HG03280 (cell line): ENCODE results near the gene KCNE2.
A peak's percentile ranks its signal among the peaks of the same experiment; 100 is the strongest.
"Not testable (repeated sequence)": the region's sequence is repeated elsewhere in the genome, so short reads cannot be mapped to it uniquely, and the experiment has no call there.

ENCODE experiments used
- ATAC-seq: cut with Tn5 transposase; IDR thresholded peaks from one replicate; pipeline ENCODE4 v1.9.1; 2021; ENCODE audit warnings: mild to moderate bottlenecking, moderate library complexity; ENCODE audit not compliant: unreplicated experiment

The KCNE2 gene

DNA sequence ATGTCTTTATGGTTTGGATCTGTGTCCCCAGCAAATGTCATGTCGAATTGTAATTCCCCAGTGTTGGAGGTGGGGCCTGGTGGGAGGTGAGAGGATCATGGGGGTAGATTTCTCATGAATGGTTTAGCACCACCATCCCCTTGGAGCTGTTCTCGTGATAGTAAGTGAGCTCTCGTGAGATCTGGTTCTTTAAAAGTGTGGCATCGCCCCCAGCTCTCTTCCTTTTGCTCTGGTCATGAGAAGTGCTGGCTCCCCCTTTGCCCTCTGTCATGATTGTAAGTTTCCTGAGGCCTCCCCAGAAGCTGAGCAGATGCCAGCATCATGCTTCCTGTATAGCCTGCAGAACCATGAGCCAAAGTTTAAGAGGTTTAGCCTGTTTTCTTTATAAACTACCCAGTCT, 11.2 kb upstream of the KCNE2 start:
- ATAC-seq = no peak

DNA sequence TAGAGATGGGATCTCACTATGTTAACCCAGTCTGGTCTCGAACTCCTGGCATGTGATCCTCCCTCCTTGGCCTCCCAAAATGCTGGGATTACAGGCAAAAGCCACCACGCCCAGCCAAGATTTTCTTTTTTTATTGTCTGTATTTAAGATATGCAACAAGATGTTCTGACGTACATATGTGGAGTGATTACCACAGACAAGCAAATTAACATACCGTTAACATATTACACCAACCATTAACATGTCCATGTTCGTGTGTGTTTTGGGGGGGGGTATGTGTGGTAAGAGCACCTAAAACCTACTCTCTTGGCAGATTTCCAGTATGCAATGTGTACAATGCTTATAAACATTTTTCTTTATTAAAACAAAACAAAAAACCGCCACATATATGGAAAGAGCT, 10.6 kb upstream of the KCNE2 start:
- ATAC-seq = no peak

DNA sequence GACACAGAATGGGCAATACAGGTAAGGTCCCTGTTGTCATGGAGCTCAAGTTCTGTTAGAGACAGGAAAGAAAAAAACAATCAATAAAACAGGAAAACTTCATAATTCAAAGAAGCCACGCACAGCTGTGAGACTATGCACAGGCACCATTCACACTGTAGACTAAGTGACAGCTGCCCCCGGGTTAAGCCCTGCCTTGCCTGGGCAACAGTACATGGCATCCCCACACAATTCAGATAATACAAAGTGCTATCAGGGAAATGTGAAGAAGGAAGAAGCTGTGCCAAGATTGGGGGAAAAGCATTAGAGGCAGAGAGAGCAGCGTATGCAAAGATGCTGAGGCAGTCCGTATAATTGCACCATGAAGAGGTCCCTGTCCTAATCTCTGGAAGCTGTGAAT, 9.0 kb upstream of the KCNE2 start:
- ATAC-seq = no peak

DNA sequence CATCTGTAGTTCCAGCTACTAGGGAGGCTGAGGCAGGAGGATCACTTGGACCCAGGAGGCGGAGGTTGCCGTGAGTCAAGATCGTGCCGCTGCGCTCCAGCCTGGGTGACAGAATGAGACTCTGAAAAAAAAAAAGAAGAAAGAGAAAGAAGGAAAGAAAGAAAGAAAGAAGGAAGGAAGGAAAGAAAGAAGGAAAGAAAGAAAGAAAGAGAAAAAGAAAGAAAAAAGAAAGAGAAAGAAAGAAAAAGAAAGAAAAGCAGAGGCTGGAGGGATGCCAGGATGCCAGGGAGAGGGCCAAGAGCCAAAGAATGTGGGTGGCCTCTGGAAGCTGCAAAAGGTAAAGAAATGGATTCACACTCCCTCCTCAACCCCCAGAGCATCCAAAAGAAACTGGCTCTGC, 8.2 kb upstream of the KCNE2 start:
- ATAC-seq = no peak

DNA sequence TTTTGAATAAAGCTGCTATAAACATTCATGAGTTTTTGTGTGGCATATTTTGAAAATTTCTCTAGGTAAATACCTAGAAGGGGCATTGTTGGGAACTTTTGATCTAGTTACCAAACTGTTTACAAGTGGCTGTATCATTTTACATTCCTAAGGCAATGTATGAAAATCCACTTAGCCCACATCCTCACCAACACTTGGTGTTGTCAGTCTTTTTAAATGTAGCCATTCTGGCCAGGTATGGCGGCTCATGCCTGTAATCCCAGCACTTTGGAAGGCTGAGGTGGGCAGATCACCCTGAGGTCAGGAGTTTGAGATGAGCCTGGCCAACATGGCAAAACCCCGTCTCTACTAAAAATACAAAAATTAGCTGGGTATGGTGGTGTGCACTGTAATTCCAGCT, 5.9 kb upstream of the KCNE2 start:
- ATAC-seq = no peak

DNA sequence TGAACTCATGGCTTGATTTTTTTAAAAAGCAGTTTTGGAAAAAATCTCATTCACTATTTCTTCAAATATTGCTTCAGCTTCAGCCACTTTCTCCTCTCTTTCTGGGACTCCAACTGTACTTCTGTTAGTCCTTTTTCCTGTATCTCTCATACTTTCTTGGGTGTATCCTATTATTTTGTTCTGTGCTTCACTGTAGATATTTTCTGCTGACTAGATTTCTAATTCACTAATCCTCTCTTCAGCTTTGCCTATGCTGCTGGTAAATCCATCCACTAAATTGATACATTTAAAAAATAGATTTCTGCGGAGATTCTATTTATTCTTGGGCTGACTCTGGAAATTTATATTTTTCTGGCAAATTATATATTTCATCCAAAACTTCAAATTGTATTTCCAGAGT, 4.9 kb upstream of the KCNE2 start:
- ATAC-seq = no peak

DNA sequence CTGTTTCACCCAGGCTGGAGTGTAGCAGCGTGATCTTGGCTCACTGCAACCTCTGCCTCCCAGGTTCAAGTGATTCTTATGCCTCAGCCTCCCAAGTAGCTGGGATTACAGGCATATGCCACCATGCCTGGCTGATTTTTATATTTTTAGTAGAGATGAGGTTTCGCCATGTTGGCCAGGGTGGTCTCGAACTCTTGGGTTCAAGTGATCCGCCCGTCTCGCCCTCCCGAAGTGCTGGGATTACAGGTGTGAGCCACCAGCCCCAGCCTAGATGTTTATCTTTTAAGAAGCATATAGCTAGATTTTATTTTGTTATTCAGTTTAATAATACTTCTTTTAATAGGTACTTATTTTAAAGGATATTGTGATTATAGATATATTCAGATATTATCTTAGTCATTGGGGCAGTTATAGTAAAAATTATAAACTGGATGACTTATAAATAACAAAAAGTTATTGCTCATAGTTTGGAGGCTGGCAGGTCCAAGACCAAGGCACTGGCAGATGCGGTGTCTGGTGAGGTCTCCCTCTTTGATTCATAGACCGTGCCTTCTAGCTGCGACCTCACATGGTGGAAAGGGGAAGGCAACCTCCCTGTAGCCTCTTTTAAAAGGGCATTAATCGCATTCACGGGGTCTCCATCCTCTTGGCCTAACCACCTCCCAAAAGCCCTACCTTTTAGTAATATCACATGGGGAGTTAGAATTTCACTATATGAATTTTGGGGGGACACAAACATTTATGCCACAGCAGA, 3.1 kb upstream of the KCNE2 start:
- no peak for ATAC-seq

DNA sequence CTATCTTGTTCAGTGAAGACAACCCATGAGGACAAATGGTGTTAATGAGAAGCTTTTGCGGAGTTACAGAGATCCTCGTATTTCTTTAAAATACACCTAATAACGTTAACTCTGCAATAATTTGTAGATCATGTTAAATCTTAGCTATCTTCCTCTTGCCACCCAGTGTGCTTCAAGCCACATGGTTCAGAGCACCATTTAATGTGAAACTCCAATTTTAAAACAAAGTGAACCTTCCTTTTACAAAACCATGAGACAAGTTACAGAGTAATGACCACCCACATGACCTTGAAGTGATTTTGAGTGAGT, 1.7 kb upstream of the KCNE2 start:
- no peak for ATAC-seq

DNA sequence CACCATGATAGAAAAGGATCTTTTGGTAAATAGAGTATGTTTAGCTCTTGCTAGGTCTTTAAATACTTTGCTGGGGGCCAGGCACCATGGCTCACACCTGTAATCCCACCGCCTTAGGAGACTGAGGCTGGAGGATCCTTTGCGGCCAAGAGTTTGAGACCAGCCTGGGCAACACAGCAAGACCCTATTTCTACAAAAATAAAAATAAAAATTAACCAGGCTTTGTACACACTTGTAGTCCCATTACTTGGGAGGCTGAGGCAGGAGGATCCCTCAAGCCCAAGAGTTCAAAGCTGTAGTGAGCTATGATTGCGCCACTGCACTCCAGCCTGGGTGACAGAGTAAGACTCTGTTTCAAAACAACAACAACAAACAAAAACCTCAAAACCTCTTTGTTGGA, 1.1 kb upstream of the KCNE2 start:
- no peak for ATAC-seq

DNA sequence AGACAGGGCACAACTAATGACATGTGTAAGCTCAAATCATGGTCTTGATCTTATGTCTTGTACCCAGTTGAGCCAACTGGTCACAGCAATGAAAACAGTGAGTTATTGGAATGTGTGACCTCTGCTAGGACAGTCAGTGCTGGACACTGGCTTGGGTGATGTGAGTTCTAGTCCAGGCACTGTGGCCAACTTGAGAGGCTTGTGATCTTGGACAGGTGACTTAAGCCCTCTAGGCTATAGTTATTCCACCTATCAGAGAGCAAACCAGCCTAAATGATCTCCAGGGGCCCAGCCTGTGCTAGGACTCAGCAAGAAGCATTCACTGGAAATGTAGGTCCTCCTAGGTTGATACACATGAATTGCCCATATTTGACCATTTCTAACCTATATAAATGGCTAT, 1.1 kb downstream of the KCNE2 start:
- no peak for ATAC-seq

DNA sequence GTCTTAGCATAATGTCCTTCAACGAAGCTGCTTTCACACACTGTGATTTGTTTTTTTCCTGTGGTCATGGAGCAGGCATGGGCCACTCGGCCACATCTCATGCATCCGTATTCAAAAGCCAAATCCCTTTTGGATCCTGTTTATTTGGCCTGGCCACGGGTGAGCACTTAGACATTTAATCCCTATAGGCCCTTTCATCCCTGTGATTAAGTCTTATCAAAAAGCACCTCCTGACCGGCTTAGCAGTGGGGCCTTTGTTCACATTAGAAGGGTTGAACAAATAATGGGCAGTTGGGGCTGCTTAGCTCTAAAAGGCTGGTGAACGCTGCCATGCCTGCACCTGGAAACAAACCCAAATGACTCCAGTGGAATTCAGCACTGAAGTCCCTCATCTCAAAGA, 2.0 kb downstream of the KCNE2 start:
- ATAC-seq = no peak

DNA sequence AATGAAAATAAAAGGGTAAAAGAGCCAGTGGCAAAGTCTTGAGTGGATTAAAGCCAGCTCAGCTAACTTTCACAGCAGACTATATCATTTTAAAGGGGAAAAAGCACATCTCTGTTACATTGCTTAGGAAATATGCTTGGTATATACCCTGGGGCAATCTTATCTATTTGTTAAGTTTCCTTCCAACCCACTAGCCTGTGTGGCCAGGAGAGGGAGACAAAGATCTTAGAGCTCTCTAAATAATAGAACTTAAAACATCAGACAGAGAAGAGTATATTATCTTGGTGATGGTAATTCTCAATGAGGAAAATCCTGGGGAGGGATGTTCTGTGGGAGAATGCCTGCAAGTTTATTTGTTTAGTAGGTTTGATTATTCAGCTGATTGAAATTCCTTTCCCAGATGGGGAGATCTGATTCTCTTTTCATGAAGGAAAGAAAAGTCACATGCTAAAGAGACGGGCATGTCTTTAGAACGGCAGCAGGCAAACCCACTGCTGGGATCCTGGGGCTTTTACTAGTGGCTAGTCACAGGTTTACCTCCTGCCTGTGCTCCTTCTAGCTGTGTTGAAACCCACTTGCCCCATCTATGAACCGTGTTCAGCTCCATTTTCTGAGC, 3.6 kb downstream of the KCNE2 start:
- no peak for ATAC-seq

DNA sequence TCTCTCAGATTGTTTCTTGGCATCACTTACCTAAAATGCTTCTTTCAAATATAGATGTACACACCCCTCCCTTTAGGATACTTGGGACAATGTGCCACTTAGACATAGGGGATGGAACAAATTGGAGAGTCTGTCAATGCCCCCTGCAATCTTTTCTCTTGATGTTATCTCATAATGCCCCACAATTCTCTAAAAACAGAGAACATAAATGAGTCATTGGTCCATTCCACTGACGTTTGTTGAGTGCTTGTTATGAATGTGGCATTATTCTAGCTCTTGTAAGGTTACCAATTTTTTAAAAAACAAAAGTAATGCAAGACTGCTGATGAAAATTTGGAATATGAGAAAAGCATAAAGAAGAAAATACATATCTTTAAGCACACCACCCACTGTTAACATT, 5.9 kb downstream of the KCNE2 start:
- ATAC-seq = no peak

DNA sequence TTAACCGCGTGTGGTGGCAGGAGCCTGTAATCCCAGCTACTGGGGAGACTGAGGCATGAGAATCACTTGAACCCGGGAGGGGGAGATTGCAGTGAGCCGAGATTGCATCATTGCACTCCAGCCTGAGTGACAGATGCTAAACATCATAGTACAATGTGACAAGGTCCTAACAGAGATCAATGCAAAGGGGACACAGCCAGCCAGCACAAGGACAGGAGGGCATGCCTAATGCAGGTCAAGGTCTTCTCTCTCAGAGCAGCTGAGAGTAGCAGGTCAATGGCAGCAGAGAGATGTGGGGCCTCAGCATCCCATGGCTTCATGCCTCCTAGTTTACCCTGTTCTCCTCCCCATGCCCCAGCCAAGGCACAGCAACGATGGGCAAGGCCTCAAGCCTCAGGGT, 8.5 kb downstream of the KCNE2 start:
- ATAC-seq = no peak

DNA sequence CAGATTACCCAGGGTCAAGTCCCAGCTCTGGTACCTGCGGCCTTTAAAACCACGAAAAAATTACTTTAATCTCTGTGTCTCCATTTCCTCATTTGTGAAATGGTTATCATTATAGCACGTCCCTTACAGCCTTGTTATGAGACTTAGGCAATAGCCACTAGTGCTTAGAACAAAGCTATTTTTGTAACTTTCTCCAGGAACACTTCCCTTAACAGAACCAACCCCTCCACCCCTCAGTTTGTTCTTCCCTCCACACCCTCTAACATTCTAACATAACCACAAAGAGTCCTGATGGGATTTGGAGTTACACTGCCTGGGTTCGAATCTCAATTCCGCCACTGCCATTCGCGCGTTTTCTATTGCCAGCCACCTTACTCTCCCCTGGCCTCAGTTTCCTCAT, 10.7 kb downstream of the KCNE2 start:
- not testable (repeated sequence) for ATAC-seq

DNA sequence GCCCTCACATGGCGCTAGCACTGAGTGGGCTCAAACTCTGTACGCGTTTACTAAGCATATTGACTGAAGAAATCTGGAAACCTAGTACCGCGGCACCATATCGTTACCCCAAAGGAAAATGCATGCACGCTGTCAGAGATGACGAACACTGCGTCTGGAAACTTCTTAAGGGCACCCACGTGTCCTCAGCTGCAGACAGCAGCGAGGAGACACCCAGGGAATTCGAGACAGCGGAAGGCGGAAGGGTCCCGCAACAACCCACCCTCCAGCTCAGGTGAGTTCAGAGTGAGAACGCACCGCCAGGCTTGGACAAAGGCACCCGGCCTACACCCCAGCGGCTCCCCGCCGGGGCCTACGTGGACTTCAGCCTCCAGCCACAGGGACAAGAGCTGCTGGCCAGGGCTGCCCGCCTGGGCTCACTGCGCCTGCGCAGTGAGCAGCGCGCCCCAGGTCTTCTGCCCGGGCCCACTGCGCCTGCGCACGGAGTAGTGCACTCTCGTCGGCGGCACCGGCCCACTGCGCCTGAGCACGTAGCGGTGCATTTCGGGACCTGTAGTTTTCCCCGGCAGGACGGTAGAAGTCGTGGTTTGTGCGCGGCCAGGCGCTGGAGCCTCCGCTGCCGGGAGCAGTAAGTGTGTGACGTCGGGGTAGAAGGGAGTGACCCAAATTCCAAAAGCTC, 11.3 kb downstream of the KCNE2 start, which contains the start of gene SMIM11:
Gene SMIM11 (plus strand): TSS at position 568 of the 679 bp plus-strand sequence. CDS start 3,998 bp downstream, outside the sequence.
- ATAC-seq = peak; percentile 96

DNA sequence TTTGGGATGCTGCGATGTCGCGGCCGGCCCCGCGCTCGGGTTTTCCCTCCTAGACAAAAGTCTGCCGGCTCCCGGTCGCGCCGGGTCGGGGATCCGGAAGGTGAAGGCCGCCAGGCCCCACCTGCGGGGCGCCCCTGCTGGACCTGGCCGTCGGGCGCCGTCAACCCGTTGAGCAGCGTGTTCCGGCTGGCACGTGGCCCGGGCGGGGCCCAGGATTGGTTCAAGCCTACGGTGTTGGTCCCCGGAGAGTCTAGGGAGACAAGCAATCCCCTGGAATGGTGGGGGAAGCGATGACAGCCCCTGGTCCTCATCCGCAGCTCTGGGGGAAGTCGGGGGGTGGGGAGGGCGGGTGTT, 11.8 kb downstream of the KCNE2 start:
- peak; percentile 54 for ATAC-seq

DNA sequence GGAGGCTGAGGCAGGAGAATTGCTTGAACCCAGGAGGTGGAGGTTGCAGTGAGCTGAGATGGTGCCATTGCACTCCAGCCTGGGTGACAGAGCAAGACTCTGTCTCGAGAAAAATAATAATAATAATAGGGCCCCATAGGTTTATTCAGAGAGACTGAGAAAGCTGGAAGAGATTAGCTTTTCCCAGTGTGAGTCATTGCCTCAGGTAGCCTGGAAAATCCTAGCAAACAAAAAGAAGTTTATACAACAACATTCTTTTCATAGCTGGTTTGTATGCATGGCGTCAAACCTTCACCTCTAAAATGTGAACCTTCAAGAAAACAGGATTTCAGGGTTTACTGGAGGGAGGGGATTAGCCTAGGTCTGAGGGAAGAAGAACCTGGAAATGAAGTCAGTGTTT, 19.3 kb downstream of the KCNE2 start:
- ATAC-seq = not testable (repeated sequence)

DNA sequence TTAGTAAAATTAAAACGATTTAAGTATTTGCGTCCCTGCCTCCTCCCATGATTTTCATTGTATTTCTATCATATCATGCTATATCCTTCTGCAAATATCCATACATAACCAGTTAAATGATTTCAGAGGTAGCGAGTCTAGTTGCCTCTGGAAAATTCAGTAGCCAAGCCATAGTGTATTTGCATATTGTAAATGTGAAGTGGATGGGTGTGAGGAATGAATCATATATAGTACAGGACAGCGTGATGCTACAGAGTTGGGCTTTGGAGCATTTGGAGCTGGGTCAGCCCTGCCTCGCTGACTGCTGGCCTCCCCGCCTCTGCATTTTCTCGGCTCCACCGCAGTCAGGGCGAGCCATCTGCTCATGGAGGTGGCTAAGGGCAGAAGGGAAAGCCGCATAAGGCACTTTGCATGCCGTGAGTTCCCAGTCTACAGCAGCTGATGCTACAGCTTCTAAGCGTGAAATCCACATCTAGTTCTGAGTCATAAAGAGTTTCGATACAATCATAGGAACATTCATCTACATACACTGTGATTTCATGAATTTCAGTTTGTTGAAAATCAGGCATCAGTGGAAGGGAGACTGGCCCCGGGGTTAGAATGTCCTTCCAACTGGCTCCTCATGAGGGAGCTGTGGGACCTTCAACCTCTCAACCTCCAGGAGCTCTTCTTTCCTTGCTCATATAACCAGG, 20.1 kb downstream of the KCNE2 start:
- ATAC-seq = peak; percentile 97

DNA sequence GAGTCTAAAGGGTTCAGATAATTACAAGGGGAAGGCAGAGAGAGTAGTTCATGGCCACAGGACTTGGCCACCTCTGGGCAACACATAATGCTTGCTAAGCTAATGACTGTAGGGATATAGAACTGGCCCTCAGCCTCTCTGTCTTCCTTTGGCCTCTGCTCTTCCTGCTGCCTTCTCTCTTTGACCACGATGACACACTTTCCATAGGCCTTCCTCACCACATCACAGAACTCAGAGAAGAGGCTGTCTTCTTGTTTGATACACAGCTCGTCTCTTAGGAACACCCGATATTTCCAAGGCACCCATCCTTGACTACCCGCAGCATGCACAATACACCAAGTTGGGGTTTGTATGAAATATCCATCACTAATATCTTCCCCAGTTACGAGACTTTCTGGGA, 36.7 kb downstream of the KCNE2 start:
- not testable (repeated sequence) for ATAC-seq

DNA sequence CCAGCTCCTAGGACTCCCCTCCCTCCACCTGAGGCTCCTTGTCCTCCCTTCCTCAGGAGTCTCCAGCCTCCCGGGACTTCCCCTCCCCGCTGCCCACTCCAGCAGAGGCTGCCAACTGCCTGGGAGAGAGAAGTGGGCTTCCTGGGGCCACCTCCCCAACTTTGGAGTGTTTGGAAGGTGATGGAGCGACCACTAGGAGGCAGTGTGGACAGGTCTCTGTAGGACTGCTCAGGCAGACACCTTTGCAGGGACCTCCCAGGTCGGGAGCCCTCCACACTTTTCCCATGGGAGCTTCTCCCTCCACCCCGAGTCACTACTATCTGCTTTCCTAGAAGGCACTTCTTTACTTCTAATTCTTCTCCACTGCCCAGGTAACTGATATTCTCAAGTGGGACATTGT, 40.9 kb downstream of the KCNE2 start:
- ATAC-seq = not testable (repeated sequence)

DNA sequence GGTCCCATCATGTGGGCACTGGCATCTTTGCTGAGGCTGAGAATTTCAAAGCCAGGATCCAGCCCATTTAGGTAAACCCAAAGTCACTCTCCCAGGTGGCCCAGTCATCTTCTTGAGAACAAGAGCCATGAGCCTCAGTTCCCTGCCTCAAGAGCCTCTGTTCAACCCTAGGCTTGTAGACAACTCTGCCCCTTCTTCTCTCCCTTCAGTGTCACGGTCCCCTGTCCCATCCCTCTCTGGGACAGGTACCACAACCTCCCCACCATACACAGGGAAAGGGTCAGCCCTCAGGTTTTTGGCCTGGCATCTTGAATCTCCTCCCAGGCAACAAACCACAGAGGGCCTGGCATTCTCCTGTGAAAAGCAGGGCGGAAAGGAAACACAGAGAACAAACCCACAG, 41.9 kb downstream of the KCNE2 start:
- ATAC-seq = not testable (repeated sequence)
